ENCODE measurements around the gene EFCAB14.
"Not testable (repeated sequence)": the region's sequence is repeated elsewhere in the genome, so short reads cannot be mapped to it uniquely, and the experiment has no call there.

The EFCAB14 gene

DNA sequence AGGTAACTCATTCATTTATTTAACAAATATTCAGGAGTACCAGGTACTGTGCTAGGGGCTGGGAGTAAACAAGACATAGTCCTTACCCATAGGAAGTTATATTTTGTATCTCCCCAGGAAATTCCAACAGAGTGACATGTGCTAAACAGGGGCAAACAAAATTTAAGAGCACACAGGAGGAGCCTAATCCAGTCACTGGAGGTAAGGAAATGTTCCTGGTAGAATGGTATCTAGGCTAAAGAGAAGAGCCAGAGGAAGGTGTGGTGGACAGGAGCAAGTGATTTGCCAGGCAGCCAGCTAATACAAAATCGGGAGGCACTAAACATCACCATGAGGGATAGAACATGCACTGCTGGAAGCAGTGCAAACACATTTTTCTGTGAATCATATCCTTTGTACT is 36.9 kb downstream of the EFCAB14 start:
- no peak for DNase-seq

GRCh38 chr1:46681333-46682034 is 37.4 kb downstream of the EFCAB14 start:
- no peak for DNase-seq

- DNase-seq = no peak
Observed at GRCh38 chr1:46679789-46680573, 38.9 kb downstream of the EFCAB14 start.

DNA sequence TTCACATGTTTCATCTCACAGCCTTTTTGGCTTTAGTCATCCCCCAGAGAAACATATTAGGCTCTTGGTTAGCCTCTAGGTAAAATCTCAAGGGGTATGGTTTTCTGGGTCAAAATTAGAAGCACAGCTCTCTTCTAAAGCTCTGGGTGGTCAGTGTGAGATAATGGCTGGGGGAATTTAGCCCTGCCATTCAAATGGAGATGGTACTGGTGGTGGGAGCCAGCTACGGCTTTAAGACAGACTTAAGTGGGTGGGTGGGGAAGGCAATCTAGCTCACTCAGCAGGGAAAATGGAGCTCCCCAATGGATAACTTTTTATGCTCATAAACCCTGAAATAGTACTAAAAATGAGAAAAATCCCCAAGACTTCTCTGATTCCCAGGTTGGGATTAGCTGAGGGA is 41.6 kb downstream of the EFCAB14 start:
- DNase-seq = no peak

DNA sequence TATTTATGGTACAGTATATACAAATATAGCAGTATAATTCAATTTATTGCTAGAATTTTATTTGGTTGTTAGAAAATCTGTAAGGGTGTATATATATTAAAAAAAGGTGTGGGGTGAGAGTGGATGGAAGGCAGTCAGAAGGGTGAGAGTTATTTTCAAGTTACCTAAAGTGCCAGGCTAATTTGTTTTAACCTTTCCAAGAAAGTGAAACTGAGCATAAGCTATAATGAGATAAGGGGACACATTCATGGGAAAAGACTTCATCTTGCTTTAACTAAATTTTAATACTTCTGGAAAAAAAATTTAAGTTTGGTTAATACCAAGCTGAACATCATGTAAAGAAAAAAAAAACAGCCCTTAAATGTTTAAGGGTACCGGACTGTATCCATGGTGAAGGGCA is 42.4 kb downstream of the EFCAB14 start:
- no peak for DNase-seq

- DNase-seq = no peak
Observed at GRCh38 chr1:46675549-46676314, 43.2 kb downstream of the EFCAB14 start.

DNA sequence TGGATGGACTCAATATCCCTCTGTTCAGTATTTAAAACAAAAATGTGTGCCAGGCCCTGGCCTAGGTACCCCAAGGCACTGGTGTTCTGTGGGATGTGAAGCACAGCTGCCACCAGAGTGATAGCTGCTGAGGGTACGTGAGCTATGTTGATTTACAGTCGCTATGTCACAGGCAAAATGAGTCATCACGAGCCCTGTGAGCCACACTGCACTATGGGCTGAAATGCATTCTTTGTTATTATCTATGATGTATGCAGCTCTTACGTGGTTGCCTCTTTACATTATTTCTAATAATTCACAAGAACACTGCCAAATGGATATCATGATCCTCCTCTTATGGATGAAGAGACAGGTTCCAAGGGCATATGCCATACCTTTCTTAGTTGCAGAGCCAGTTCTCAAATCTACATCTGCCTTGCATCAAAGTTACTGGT is 45.1 kb downstream of the EFCAB14 start:
- DNase-seq = no peak

GRCh38 chr1:46672696-46673095 is 46.2 kb downstream of the EFCAB14 start:
- DNase-seq = no peak

DNA sequence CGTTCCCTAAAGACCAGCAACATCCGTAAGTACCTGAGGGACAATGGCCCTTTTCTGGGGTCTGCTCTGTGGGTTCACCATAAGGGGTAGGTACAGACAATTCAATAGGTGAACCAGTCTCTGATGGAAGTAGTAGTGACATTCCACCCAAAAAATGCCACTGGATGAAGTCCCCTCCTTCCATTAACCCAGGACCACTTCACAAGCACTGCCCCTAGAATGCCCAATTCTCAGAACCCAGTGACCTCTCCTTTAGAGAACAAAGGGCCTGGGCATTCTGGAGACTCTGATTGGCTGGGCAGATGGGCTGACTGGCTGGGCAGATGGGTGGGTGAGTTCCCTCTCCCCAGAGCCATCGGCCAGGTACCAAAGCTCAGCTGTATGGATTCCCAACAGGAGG is 47.4 kb downstream of the EFCAB14 start, which contains the start of gene TEX38:
TEX38 (plus strand) TSS at position 301 of the 400 bp plus-strand sequence; CDS start at position 382, 81 bp downstream.
- no peak for DNase-seq

GRCh38 chr1:46670134-46670533 is 48.8 kb downstream of the EFCAB14 start:
- no peak for DNase-seq

GRCh38 chr1:46667782-46668760 is 50.8 kb downstream of the EFCAB14 start, which contains the start of gene ATPAF1:
Gene ATPAF1 (minus strand): TSS chr1:46668364. CDS start chr1:46668322, 42 bp downstream.
- DNase-seq = no peak

GRCh38 chr1:46665983-46666382 is 52.9 kb downstream of the EFCAB14 start:
- no peak for DNase-seq

DNA sequence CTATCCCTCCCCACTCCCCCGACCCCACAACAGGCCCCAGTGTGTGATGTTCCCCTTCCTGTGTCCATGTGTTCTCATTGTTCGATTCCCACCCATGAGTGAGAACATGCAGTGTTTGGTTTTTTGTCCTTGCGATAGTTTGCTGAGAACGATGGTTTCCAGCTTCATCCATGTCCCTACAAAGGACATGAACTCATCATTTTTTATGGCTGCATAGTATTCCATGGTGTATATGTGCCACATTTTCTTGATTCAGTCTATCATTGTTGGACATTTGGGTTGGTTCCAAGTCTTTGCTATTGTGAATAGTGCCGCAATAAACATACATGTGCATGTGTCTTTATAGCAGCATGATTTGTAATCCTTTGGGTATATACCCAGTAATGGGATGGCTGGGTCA is 56.0 kb downstream of the EFCAB14 start:
- not testable (repeated sequence) for DNase-seq

DNA sequence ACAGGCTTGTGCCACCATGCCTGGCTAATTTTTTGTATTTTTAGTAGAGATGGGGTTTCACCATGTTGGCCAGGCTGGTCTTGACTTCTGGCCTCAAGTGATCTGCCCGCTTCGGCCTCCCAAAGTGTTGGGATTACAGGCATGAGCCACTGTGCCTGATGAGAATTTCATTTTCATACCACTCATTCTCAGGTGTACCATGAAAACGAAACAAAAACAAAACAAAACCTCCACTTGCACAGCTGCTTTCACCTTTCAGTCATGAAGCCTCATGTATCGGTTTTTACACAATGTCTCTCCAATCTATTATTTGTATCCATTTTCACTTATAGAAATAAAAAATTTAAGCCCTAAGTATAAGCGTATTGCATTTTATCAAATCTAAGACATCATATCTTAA is 58.8 kb downstream of the EFCAB14 start:
- DNase-seq = not testable (repeated sequence)

- DNase-seq = no peak
Observed at GRCh38 chr1:46659307-46659870, 59.5 kb downstream of the EFCAB14 start.

GRCh38 chr1:46657775-46658174 is 61.1 kb downstream of the EFCAB14 start:
- DNase-seq = no peak

DNA sequence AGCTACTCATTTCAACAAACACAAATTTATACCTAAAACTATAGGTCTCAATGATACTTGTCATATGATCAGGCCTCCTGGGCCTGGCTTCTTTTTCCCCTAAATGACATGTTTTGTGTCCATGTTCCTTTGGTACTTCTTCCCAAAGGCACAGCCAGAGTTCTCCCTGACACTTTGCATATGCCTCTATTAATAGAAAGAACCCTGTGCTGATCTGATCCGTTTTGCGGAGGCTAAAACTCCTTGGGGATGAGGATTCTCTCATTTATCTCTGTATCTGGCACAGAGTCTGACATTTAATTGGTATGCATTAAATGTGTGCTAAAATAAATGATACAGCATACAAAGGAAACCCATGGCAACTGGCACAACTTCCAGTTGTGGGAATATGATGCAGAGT is 62.3 kb downstream of the EFCAB14 start:
- no peak for DNase-seq

DNA sequence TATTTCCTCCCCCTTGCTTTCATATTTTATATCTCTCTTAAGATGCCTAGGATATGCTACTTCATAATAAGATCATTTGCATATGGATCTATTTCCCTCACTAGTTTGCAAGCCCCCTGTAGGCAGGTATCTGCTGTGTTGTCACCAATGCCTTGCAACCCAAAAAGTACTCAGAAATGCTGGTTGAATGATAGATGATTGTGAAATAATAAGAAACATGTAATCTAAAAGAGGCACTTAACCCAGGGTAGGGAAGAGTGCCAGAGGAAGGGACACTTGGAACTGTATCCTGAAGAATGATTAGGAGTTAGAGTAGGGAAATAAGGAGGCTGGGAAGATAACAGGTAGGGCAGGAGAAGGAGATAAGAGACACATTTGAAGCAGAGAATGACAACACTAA is 63.1 kb downstream of the EFCAB14 start:
- DNase-seq = no peak

DNA sequence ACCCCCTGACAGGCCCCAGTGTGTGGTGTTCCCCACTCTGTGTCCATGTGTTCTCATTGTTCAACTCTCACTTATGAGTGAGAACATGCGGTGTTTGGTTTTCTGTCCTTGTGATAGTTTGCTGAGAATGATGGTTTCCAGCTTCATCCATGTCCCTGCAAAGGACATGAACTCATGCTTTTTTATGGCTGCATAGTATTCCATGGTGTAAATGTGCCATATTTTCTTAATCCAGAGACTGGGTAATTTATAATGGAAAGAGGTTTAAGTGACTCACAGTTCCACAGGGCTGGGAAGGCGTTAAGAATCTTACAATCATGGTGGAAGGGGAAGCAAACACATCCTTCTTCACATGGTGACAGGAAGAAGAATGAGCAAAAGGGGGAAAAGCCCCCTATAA is 64.2 kb downstream of the EFCAB14 start:
- not testable (repeated sequence) for DNase-seq

DNA sequence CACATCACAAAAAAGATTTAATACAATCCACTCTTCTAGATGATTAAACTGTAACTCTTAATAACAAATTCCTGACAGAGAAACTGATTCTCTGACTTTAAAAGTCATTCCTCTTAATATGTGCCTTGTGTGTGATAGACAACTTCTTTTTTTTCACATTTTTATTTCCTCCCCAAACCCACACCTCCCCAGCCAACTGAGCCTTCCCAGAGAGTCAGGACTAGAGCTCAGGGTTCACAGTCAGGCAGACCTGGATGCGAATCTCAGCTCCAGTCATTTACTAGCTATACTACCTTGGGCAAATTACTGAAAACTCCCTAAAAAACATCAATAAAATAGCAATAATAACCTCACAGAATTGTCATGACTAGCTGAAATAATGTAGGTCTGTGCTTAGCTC is 64.9 kb downstream of the EFCAB14 start:
- DNase-seq = no peak

DNA sequence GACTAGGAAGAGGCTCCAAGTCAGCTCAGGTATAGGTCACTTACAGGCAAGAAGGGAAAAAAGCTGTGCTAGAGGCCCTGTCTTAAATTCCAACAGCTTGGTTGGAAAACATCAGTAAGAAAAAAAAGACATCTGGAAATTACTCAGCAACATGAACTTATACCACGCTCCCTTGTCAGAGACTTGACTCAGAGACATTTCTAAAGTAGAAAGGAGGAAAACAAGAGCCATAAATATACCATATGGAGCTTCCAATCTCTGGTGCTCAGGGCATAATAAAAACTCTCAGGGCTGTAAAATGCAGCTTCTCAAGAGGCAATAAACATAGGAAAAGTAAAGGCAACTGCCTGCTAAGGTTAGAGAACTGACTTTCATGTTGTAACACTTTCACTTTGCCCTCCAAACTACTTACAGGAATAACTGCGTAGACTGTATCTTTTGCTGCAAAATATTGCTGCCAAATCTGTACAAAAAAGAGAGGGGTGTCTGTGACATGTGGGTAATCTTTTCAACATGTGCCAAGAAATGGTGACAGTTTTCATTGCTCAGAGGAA is 65.4 kb downstream of the EFCAB14 start:
- no peak for DNase-seq

All from amniotic stem cell (primary cell).